Trophoblast cell (in vitro differentiated cells and primary cell): ENCODE results near the gene CTRB1.

Experiments
- DNase-seq, 2 donors: peaks; one replicate each; pipeline ENCODE4 v3.0.0-alpha.2; 2016
- H2AFZ ChIP-seq: 2 replicates; pipeline ENCODE4 v1.6.1; 2013; ENCODE audit warnings: low read length, moderate library complexity, mild to moderate bottlenecking; ENCODE audit not compliant: insufficient read depth, poor library complexity
- H2AK5ac ChIP-seq: 2 replicates; pipeline ENCODE4 v1.6.1; 2013; ENCODE audit warnings: mild to moderate bottlenecking, low read length
- H2BK120ac ChIP-seq: 2 replicates; pipeline ENCODE4 v1.6.1; 2013; ENCODE audit warnings: low read length, mild to moderate bottlenecking, moderate library complexity; ENCODE audit not compliant: insufficient read depth, poor library complexity
- H2BK12ac ChIP-seq: 2 replicates; pipeline ENCODE4 v1.6.1; 2013; ENCODE audit warnings: mild to moderate bottlenecking, low read length, moderate library complexity
- H2BK5ac ChIP-seq: 2 replicates; pipeline ENCODE4 v1.6.1; 2013; ENCODE audit warnings: low read length, low read depth, moderate library complexity, mild to moderate bottlenecking; ENCODE audit not compliant: poor library complexity
- H3K14ac ChIP-seq: 2 replicates; pipeline ENCODE4 v1.6.1; 2013; ENCODE audit warnings: mild to moderate bottlenecking, low read length
- H3K18ac ChIP-seq: 2 replicates; pipeline ENCODE4 v1.6.1; 2013; ENCODE audit warnings: mild to moderate bottlenecking, low read length
- H3K23ac ChIP-seq: 2 replicates; pipeline ENCODE4 v1.6.1; 2013; ENCODE audit warnings: low read length
- H3K27ac ChIP-seq: 2 replicates; pipeline ENCODE4 v1.5.1; 2013; ENCODE audit warnings: low read depth, mild to moderate bottlenecking, inconsistent platforms, low read length, moderate library complexity
- H3K27me3 ChIP-seq: 2 replicates; pipeline ENCODE4 v1.6.1; 2013; ENCODE audit warnings: inconsistent platforms, mild to moderate bottlenecking, low read length, moderate library complexity; ENCODE audit not compliant: insufficient read depth
- H3K36me3 ChIP-seq, 2 experiments: 1 replicate in 1 of 2; 2 replicates in 1 of 2; pipeline ENCODE4 v1.6.1; 2013; ENCODE audit warnings: low read length in 2 of 2, mild to moderate bottlenecking in 2 of 2, moderate library complexity in 1 of 2; ENCODE audit not compliant: insufficient read depth in 2 of 2, control insufficient read depth in 1 of 2
- H3K4ac ChIP-seq: 2 replicates; pipeline ENCODE4 v1.6.1; 2013; ENCODE audit warnings: low read depth, mild to moderate bottlenecking, low read length, moderate library complexity
- H3K4me1 ChIP-seq, 2 experiments: 1 replicate in 1 of 2; 2 replicates in 1 of 2; pipeline ENCODE4 v1.6.1; 2013; ENCODE audit warnings: low read length in 2 of 2, mild to moderate bottlenecking in 2 of 2, moderate library complexity in 1 of 2; ENCODE audit not compliant: insufficient read depth in 2 of 2, control insufficient read depth in 1 of 2
- H3K4me2 ChIP-seq: 2 replicates; pipeline ENCODE4 v1.6.1; 2013; ENCODE audit warnings: inconsistent platforms, mild to moderate bottlenecking, low read length, moderate library complexity
- H3K4me3 ChIP-seq: 2 replicates; pipeline ENCODE4 v1.5.1; 2013; ENCODE audit warnings: mild to moderate bottlenecking, low read depth, low read length, inconsistent platforms
- H3K79me1 ChIP-seq: one replicate; pipeline ENCODE4 v1.6.1; 2013; ENCODE audit warnings: low read length
- H3K79me2 ChIP-seq: 2 replicates; pipeline ENCODE4 v1.6.1; 2013; ENCODE audit warnings: low read length, mild to moderate bottlenecking; ENCODE audit not compliant: control insufficient read depth, insufficient read depth, poor library complexity
- H3K9ac ChIP-seq: 2 replicates; pipeline ENCODE4 v1.6.1; 2013; ENCODE audit warnings: mild to moderate bottlenecking, low read length
- H3K9me3 ChIP-seq: 2 replicates; pipeline ENCODE4 v1.6.1; 2013; ENCODE audit warnings: low read depth, mild to moderate bottlenecking, control low read depth, inconsistent platforms, low read length; ENCODE audit not compliant: insufficient read depth
- H4K12ac ChIP-seq: 2 replicates; pipeline ENCODE4 v1.6.1; 2013; ENCODE audit warnings: low read depth, mild to moderate bottlenecking, low read length, moderate library complexity
- H4K8ac ChIP-seq: 2 replicates; pipeline ENCODE4 v1.6.1; 2013; ENCODE audit warnings: low read depth, mild to moderate bottlenecking, low read length, moderate library complexity
- H4K91ac ChIP-seq: one replicate; pipeline ENCODE4 v1.6.1; 2013; ENCODE audit warnings: low read depth, mild to moderate bottlenecking, low read length, moderate library complexity
- WGBS: extraction: QIAGEN DNeasy Blood & Tissue Kit; methylation state at CpG from one replicate; pipeline ENCODE4 v1.1.7; 2013; ENCODE audit warnings: missing lambda C conversion rate; ENCODE audit not compliant: insufficient read length, insufficient coverage; ENCODE audit errors: extremely low coverage; 5-methylcytosine and 5-hydroxymethylcytosine counted together

CTRB1 gene

DNA sequence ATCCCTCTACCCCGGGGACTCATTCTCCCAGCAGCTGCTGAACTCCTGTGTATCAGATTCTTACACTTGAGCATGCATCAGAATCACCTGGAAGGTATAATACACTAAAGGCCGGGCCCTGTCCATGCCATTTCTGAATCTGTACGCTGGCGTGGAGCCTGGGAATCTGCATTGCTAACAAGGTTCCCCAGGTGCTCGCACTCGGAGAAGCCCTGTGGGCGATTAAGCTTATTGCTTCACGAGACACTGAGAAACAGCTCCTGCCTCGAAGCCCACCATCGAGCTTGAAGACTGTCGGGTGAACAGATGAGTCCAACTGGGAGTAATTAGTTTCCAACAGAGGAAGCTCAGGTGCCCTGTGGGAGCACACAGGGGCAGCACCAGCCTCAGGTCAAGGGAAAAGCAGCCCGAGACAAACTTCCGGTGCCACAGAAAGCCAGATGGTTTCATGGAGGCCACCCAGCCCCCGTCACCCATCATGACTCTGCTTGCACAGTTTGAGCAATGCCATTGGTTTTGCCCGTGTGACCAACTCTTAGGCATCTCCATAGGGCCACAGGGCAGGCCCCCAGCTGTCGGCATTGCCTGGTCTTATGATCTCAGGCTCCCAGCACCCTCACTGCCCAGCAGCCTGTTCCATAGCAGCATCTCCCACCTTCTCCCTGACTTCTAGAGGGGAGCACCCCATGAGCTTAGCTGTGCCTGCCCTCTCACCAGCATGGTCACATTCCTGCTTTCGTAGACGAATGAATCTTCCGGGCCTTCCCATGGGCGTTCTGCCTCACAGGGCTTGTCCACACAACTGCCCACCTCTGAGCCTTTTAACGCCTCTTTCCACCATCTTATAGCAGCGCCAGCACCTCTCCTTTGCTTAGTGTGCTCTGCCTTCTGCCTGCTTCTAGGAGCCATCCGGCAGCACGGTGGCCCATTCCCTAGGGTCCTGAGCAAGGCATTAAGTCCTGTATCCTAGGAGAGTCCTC lies 22.7 kb upstream of the CTRB1 start:
- no CpG with 5 or more reads among the region's 24 CpGs for whole genome bisulfite sequencing

DNA sequence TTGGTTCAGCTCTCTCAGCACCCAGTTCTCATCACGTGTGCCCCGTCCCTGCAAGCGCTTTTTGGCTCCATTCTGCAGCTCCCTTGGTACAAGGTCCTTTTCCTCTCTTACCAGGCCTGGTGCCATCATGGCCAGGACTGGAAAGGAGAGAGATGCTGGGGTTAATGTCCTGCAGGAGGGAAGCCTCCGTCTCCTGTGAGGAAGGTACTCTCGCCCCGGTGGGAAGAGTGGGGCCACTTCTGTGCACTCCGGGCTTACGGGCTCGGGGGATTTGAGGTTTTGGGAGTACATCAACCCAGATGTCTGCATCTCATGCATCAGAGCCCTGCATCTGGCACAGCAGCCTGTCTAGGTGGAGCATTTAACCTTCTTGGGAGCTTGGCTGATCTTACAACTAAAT lies 22.0 kb upstream of the CTRB1 start:
- Histone ChIP-seq H3K23ac (no peak overlapping the region), H2AFZ (no peak overlapping the region), H2BK12ac (no peak overlapping the region), H3K4me2 (no peak overlapping the region), H3K9ac (no peak overlapping the region), H4K8ac (no peak overlapping the region), H3K79me1 (no peaks in the 10 kb centered on the region), H3K36me3 (no peaks in the 10 kb centered on the region), H4K12ac (no peak overlapping the region), H3K4me3 (no peak overlapping the region), H3K27ac (no peak overlapping the region), H3K4me1 (no peaks in the 10 kb centered on the region), H3K4ac (no peak overlapping the region), H3K9me3 (peaks cover 1% of the 10 kb centered on the region), H3K14ac (no peak overlapping the region), H2AK5ac (no peak overlapping the region), H3K27me3 (no peaks in the 10 kb centered on the region), H2BK120ac (no peak overlapping the region), H2BK5ac (no peak overlapping the region), H3K79me2 (no peaks in the 10 kb centered on the region), H4K91ac (no peak overlapping the region), H3K18ac (no peak overlapping the region)
- DNase-seq, result no peak
- WGBS, result no CpG with 5 or more reads among the region's 9 CpGs

More for the DNA sequence above, 22.7 kb upstream of the CTRB1 start:
- Histone ChIP-seq H2BK120ac (no peak overlapping the region), H2BK12ac (no peak overlapping the region), H3K4me1 (no peaks in the 10 kb centered on the region), H4K91ac (no peak overlapping the region), H3K9ac (no peak overlapping the region), H4K12ac (no peak overlapping the region), H2AFZ (no peak overlapping the region), H3K4me2 (no peak overlapping the region), H3K79me1 (no peaks in the 10 kb centered on the region), H3K27ac (no peak overlapping the region), H4K8ac (no peak overlapping the region), H3K4ac (no peak overlapping the region), H3K23ac (no peak overlapping the region), H3K14ac (no peak overlapping the region), H2AK5ac (no peak overlapping the region), H3K27me3 (no peaks in the 10 kb centered on the region), H2BK5ac (no peak overlapping the region), H3K18ac (no peak overlapping the region), H3K9me3 (peaks cover 1% of the 10 kb centered on the region), H3K36me3 (no peaks in the 10 kb centered on the region), H3K4me3 (no peak overlapping the region), H3K79me2 (no peaks in the 10 kb centered on the region)
- DNase-seq, result no peak

DNA sequence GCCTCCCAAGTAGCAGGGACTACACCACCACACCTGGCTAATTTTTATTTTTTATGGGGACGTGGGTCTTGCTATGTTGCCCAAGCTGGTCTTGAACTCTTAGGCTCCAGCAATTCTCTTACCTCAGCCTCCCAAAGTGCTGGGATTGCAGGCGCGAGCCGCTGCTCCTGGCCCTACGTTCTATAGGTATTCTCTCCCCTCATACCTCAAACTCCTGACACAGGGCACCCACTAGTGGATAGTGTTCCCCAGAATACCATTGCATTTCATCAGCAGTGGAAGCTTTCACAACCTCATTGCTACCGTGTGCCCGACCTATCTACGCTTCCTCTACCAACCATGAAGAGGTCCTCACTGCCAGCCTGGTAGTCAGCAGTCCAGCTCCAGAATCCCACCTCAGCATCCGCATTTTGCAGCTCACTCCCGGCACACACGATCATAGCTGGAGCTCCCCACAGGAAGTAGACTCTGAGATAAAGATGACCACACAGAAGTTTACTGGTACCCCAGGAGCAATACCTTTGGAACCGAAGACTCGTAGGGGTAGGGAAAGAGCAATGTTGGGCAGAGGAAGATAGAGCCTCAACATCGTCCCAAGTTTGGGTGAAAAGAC lies 21.2 kb upstream of the CTRB1 start:
- Histone ChIP-seq H3K27me3 (no peaks in the 10 kb centered on the region), H3K27ac (no peak overlapping the region), H3K23ac (no peak overlapping the region), H3K79me1 (no peaks in the 10 kb centered on the region), H3K4me3 (no peak overlapping the region), H2AFZ (no peak overlapping the region), H3K79me2 (no peaks in the 10 kb centered on the region), H3K14ac (no peak overlapping the region), H3K18ac (no peak overlapping the region), H3K9me3 (peaks cover 1% of the 10 kb centered on the region), H4K8ac (no peak overlapping the region), H3K36me3 (no peaks in the 10 kb centered on the region), H3K9ac (no peak overlapping the region), H3K4ac (no peak overlapping the region), H4K12ac (no peak overlapping the region), H3K4me1 (no peaks in the 10 kb centered on the region), H2BK120ac (no peak overlapping the region), H2AK5ac (no peak overlapping the region), H2BK5ac (no peak overlapping the region), H2BK12ac (no peak overlapping the region), H4K91ac (no peak overlapping the region), H3K4me2 (no peak overlapping the region)
- WGBS, result no CpG with 5 or more reads among the region's 14 CpGs
- no peak for DNase-seq

DNA sequence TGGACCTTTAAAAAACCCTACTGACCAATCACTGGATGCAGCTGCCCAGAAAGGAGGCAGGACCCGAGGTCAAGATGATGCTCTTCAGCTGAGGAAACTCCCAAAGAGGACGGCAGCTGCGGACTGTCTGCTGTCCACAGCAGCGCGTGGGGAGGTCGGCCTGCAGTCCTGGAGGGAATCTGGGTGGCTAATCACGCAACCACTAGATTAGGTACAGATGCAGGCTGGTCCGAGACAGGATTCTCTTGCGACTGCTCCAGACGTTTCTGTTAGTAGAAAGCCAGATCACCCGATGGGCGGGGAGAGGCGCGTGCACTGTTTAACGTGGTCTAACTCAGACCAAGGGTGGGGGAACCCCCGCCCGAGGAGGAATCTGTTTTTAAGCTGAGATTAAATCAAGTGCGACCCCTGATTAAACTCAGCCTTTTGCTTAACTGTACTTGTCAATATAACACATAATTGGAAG lies 20.6 kb upstream of the CTRB1 start:
- Histone ChIP-seq H3K4me3 (no peak overlapping the region), H3K36me3 (no peaks in the 10 kb centered on the region), H3K9me3 (peaks cover 1% of the 10 kb centered on the region), H3K27ac (no peak overlapping the region), H4K91ac (no peak overlapping the region), H4K12ac (no peak overlapping the region), H3K79me1 (no peaks in the 10 kb centered on the region), H2BK5ac (no peak overlapping the region), H3K4me2 (no peak overlapping the region), H3K14ac (no peak overlapping the region), H3K18ac (no peak overlapping the region), H2BK12ac (no peak overlapping the region), H2AFZ (no peak overlapping the region), H3K4me1 (no peaks in the 10 kb centered on the region), H3K27me3 (no peaks in the 10 kb centered on the region), H3K23ac (no peak overlapping the region), H3K79me2 (no peaks in the 10 kb centered on the region), H3K4ac (no peak overlapping the region), H3K9ac (no peak overlapping the region), H4K8ac (no peak overlapping the region), H2BK120ac (no peak overlapping the region), H2AK5ac (no peak overlapping the region)
- DNase-seq, result no peak
- WGBS, result no CpG with 5 or more reads among the region's 18 CpGs
